GM21423 (cell line): ENCODE data around the gene APP.
"Not testable (repeated sequence)": the region's sequence is repeated elsewhere in the genome, so short reads cannot be mapped to it uniquely, and the experiment has no call there.

ENCODE experiments used
- ATAC-seq: cut with Tn5 transposase; IDR thresholded peaks from one replicate; pipeline ENCODE4 v1.9.1; 2021; ENCODE audit warnings: mild to moderate bottlenecking, moderate library complexity; ENCODE audit not compliant: unreplicated experiment

Gene APP

GRCh38 chr21:26106562-26106961 is 64.0 kb downstream of the APP start:
- no peak for ATAC-seq

- no peak for ATAC-seq
Measured at GRCh38 chr21:26105819-26106218, 64.8 kb downstream of the APP start.

- ATAC-seq: no peak
Measured at GRCh38 chr21:26100573-26100972, 70.0 kb downstream of the APP start.

GRCh38 chr21:26099610-26100219 is 70.9 kb downstream of the APP start:
- no peak for ATAC-seq

GRCh38 chr21:26098772-26099397 is 71.7 kb downstream of the APP start:
- no peak for ATAC-seq

GRCh38 chr21:26097475-26097874 is 73.1 kb downstream of the APP start:
- no peak for ATAC-seq

GRCh38 chr21:26096494-26097371 is 73.8 kb downstream of the APP start:
- no peak for ATAC-seq

GRCh38 chr21:26095131-26095530 is 75.4 kb downstream of the APP start:
- no peak for ATAC-seq

GRCh38 chr21:26093122-26093521 is 77.4 kb downstream of the APP start:
- ATAC-seq: no peak

- ATAC-seq: no peak
Measured at GRCh38 chr21:26091480-26092018, 79.0 kb downstream of the APP start.

GRCh38 chr21:26089730-26090129 is 80.8 kb downstream of the APP start:
- no peak for ATAC-seq

GRCh38 chr21:26087223-26087918 is 83.2 kb downstream of the APP start:
- ATAC-seq: no peak

GRCh38 chr21:26085882-26086281 is 84.7 kb downstream of the APP start:
- no peak for ATAC-seq

GRCh38 chr21:26085127-26085526 is 85.4 kb downstream of the APP start:
- ATAC-seq: no peak

GRCh38 chr21:26082549-26082948 is 88.0 kb downstream of the APP start:
- ATAC-seq: no peak

- not testable (repeated sequence) for ATAC-seq
Measured at GRCh38 chr21:26081175-26081760, 89.3 kb downstream of the APP start.

GRCh38 chr21:26080211-26080610 is 90.4 kb downstream of the APP start:
- ATAC-seq: no peak

- no peak for ATAC-seq
Measured at GRCh38 chr21:26079366-26079765, 91.2 kb downstream of the APP start.

- ATAC-seq: no peak
Measured at GRCh38 chr21:26077521-26077920, 93.0 kb downstream of the APP start.
